OCI-LY1 (cell line): ENCODE measurements around the gene KRTAP5-1.
"Not testable (repeated sequence)": the region's sequence is repeated elsewhere in the genome, so short reads cannot be mapped to it uniquely, and the experiment has no call there.

ENCODE experiments used
- CTCF ChIP-seq: fragments of 200-600 bp; sonication (generic), shearing (Covaris generic); IDR thresholded peaks from 2 replicates; pipeline ENCODE4 v1.5.1; 2017; ENCODE audit warnings: mild to moderate bottlenecking, antibody characterized with exemption, low read length, moderate library complexity, mixed read lengths
- EZH2 ChIP-seq: fragments of 200-600 bp; sonication (generic), shearing (Covaris generic); IDR thresholded peaks from 2 replicates; pipeline ENCODE4 v1.8.0; 2017; ENCODE audit warnings: borderline replicate concordance, mixed run types, mild to moderate bottlenecking, antibody characterized with exemption, low read length, moderate library complexity, mixed read lengths

GRCh38 chr11:1575756-1576155 lies 9.3 kb downstream of the KRTAP5-1 start:
- not testable (repeated sequence) for TF ChIP-seq CTCF, EZH2
